Neural crest cell (in vitro differentiated cells): ENCODE measurements around the gene KCTD5. TPM values are rescaled to one million over a fixed set of nuclear protein-coding genes. Genes with fewer than 3 reads are reported as not detected.

Experiments
- DNase-seq: peaks from one replicate; pipeline ENCODE4 v3.0.0; 2021; ENCODE audit warnings: low read depth, mixed read lengths, low spot score
- H3K27ac Mint-ChIP-seq: one replicate; pipeline ENCODE4 v1.8.0; 2021; ENCODE audit warnings: mild to moderate bottlenecking, mixed read lengths; ENCODE audit not compliant: unreplicated experiment
- H3K27me3 Mint-ChIP-seq: 2 replicates; pipeline ENCODE4 v1.8.0; 2021; ENCODE audit warnings: low read depth, mild to moderate bottlenecking, mixed read lengths
- H3K36me3 Mint-ChIP-seq: 2 replicates; pipeline ENCODE4 v1.8.0; 2021; ENCODE audit warnings: low read depth, mild to moderate bottlenecking, mixed read lengths
- H3K4me1 Mint-ChIP-seq: 2 replicates; pipeline ENCODE4 v1.8.0; 2021; ENCODE audit warnings: mixed read lengths
- H3K4me3 Mint-ChIP-seq: one replicate; pipeline ENCODE4 v1.8.0; 2021; ENCODE audit warnings: mild to moderate bottlenecking, mixed read lengths
- H3K9me3 Mint-ChIP-seq: 2 replicates; pipeline ENCODE4 v1.8.0; 2021; ENCODE audit warnings: mixed read lengths
- CTCF ChIP-seq: fragments of 200-600 bp; sonication (generic); conservative IDR thresholded peaks from 2 replicates; pipeline ENCODE4 v1.5.0; 2021; ENCODE audit warnings: antibody characterized with exemption, mild to moderate bottlenecking
- total RNA-seq: library from RNA; stranded (reverse); gene quantifications from 2 replicates; pipeline ENCODE4 v1.2.1, GENCODE V29; 2021

The KCTD5 gene
- total RNA-seq, 1 donor from 2014 or later, result 27.7 TPM

GRCh38 chr16:2698103-2698870, 16.0 kb downstream of the KCTD5 start:
- TF ChIP-seq CTCF, result no peak
- Mint-ChIP-seq H3K4me3 (no peak overlapping the region), H3K27me3 (no peaks in the 10 kb centered on the region), H3K4me1 (peaks cover 4% of the 10 kb centered on the region), H3K36me3 (no peaks in the 10 kb centered on the region), H3K27ac (no peak overlapping the region), H3K9me3 (no peaks in the 10 kb centered on the region)
- DNase-seq, result no peak

GRCh38 chr16:2698965-2699750, 16.8 kb downstream of the KCTD5 start:
- no peak for DNase-seq
- H3K27me3 Mint-ChIP-seq, result no peaks in the 10 kb centered on the region
- no peaks in the 10 kb centered on the region for H3K4me1 Mint-ChIP-seq
- no peaks in the 10 kb centered on the region for H3K36me3 Mint-ChIP-seq
- no peak for TF ChIP-seq CTCF
- no peak overlapping the region for H3K27ac Mint-ChIP-seq
- no peaks in the 10 kb centered on the region for H3K9me3 Mint-ChIP-seq
- no peak overlapping the region for H3K4me3 Mint-ChIP-seq

- Mint-ChIP-seq H3K36me3 (no peaks in the 10 kb centered on the region), H3K27ac (no peak overlapping the region), H3K9me3 (no peaks in the 10 kb centered on the region), H3K4me3 (no peak overlapping the region), H3K4me1 (no peaks in the 10 kb centered on the region), H3K27me3 (no peaks in the 10 kb centered on the region)
- no peak for DNase-seq
- TF ChIP-seq CTCF, result no peak
These were observed 17.7 kb downstream of the KCTD5 start for GRCh38 chr16:2699791-2700600.

GRCh38 chr16:2700786-2701185, 18.5 kb downstream of the KCTD5 start:
- Mint-ChIP-seq H3K27ac (no peak overlapping the region), H3K9me3 (no peaks in the 10 kb centered on the region), H3K4me1 (no peaks in the 10 kb centered on the region), H3K27me3 (no peaks in the 10 kb centered on the region), H3K36me3 (no peaks in the 10 kb centered on the region), H3K4me3 (no peak overlapping the region)
- DNase-seq, result no peak
- no peak for TF ChIP-seq CTCF

- DNase-seq, result no peak
- Mint-ChIP-seq H3K9me3 (no peaks in the 10 kb centered on the region), H3K4me1 (no peaks in the 10 kb centered on the region), H3K27ac (no peak overlapping the region), H3K36me3 (no peaks in the 10 kb centered on the region), H3K4me3 (no peak overlapping the region), H3K27me3 (no peaks in the 10 kb centered on the region)
- no peak for TF ChIP-seq CTCF
These were observed 18.9 kb downstream of the KCTD5 start for GRCh38 chr16:2701272-2701671.
